ENCODE results near the gene SMAP2. TPM values are rescaled to one million over a fixed set of nuclear protein-coding genes. Genes with fewer than 3 reads are reported as not detected.

SMAP2 gene
- total RNA-seq, 1 experiment from 2014 or later: 13.7 TPM

- no peak overlapping the region for H3K4me3 Mint-ChIP-seq (ENCODE audit: low read depth, unreplicated experiment)
- no peak for TF ChIP-seq CTCF (IDR thresholded peaks at IDR 0.05; ENCODE audit: unreplicated experiment)
- DNase-seq: no peak
- no peaks in the 10 kb centered on the region for H3K9me3 Mint-ChIP-seq (ENCODE audit: low read depth, unreplicated experiment)
- no peak overlapping the region for H3K27ac Mint-ChIP-seq (ENCODE audit: unreplicated experiment)
- no TSS peak for BruUV-seq (replicated peaks)
- CTCF ChIA-PET: interaction anchor here (1.0 to 1.5 kb wide), 3 partner anchors 61 to 91 kb away, joined by 3 to 24 read pairs (median 5); no protein-coding TSS in a partner anchor
- H3K36me3 Mint-ChIP-seq (ENCODE audit: insufficient read depth, unreplicated experiment): no peaks in the 10 kb centered on the region
- intact Hi-C loops (cut with micrococcal nuclease; ENCODE audit: unreplicated experiment): loop anchor here (1.0 to 2.0 kb wide), 3 partner anchors 67 to 321 kb away; no protein-coding TSS in a partner anchor
- no peaks in the 10 kb centered on the region for H3K4me1 Mint-ChIP-seq (ENCODE audit: low read depth, unreplicated experiment)
- no peaks in the 10 kb centered on the region for H3K27me3 Mint-ChIP-seq (ENCODE audit: unreplicated experiment)
These were observed 32.3 kb downstream of the SMAP2 start for GRCh38 chr1:40405812-40406211.

- CTCF ChIA-PET: no interaction called here
- Mint-ChIP-seq H3K9me3 (ENCODE audit: low read depth, unreplicated experiment) (no peaks in the 10 kb centered on the region), H3K27ac (ENCODE audit: unreplicated experiment) (no peak overlapping the region), H3K4me1 (ENCODE audit: low read depth, unreplicated experiment) (no peaks in the 10 kb centered on the region), H3K36me3 (ENCODE audit: insufficient read depth, unreplicated experiment) (no peaks in the 10 kb centered on the region), H3K4me3 (ENCODE audit: low read depth, unreplicated experiment) (no peak overlapping the region), H3K27me3 (ENCODE audit: unreplicated experiment) (no peaks in the 10 kb centered on the region)
- DNase-seq: no peak
- intact Hi-C loops (cut with micrococcal nuclease; ENCODE audit: unreplicated experiment): no loop called here
- TF ChIP-seq CTCF (IDR thresholded peaks at IDR 0.05; ENCODE audit: unreplicated experiment): no peak
- BruUV-seq (replicated peaks): no TSS peak
These were observed 33.9 kb downstream of the SMAP2 start for GRCh38 chr1:40407453-40407852.

DNA sequence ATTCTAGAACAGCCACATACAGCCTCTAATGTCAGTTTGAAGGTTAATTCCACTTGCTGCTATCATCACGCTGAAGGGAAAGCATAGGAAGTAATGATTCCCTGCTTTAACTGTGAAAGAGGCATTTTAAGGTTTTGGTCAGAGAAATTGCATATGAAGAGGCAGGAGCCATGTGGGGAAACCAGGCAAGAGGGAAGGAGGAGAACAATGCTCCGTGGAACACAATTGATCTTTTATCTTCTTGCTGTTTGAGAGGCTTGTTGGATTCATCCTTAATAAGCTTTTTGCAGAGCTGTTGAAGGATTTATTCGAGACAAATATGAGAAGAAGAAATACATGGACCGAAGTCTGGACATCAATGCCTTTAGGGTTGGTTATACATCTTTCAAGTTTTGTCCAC, 35.9 kb downstream of the SMAP2 start:
- H3K27ac Mint-ChIP-seq (ENCODE audit: unreplicated experiment): no peak overlapping the region
- H3K4me1 Mint-ChIP-seq (ENCODE audit: low read depth, unreplicated experiment): no peaks in the 10 kb centered on the region
- H3K27me3 Mint-ChIP-seq (ENCODE audit: unreplicated experiment): no peaks in the 10 kb centered on the region
- CTCF ChIA-PET: no interaction called here
- no peaks in the 10 kb centered on the region for H3K36me3 Mint-ChIP-seq (ENCODE audit: insufficient read depth, unreplicated experiment)
- H3K9me3 Mint-ChIP-seq (ENCODE audit: low read depth, unreplicated experiment): no peaks in the 10 kb centered on the region
- TF ChIP-seq CTCF (IDR thresholded peaks at IDR 0.05; ENCODE audit: unreplicated experiment): no peak
- DNase-seq: no peak
- H3K4me3 Mint-ChIP-seq (ENCODE audit: low read depth, unreplicated experiment): no peak overlapping the region
- BruUV-seq (replicated peaks): no TSS peak
- intact Hi-C loops (cut with micrococcal nuclease; ENCODE audit: unreplicated experiment): no loop called here

GRCh38 chr1:40411294-40411693, 37.8 kb downstream of the SMAP2 start:
- H3K4me3 Mint-ChIP-seq (ENCODE audit: low read depth, unreplicated experiment): no peak overlapping the region
- no peak for TF ChIP-seq CTCF (IDR thresholded peaks at IDR 0.05; ENCODE audit: unreplicated experiment)
- BruUV-seq (replicated peaks): no TSS peak
- CTCF ChIA-PET: no interaction called here
- H3K36me3 Mint-ChIP-seq (ENCODE audit: insufficient read depth, unreplicated experiment): no peaks in the 10 kb centered on the region
- DNase-seq: no peak
- H3K4me1 Mint-ChIP-seq (ENCODE audit: low read depth, unreplicated experiment): no peaks in the 10 kb centered on the region
- H3K27ac Mint-ChIP-seq (ENCODE audit: unreplicated experiment): no peak overlapping the region
- no peaks in the 10 kb centered on the region for H3K9me3 Mint-ChIP-seq (ENCODE audit: low read depth, unreplicated experiment)
- intact Hi-C loops (cut with micrococcal nuclease; ENCODE audit: unreplicated experiment): no loop called here
- no peaks in the 10 kb centered on the region for H3K27me3 Mint-ChIP-seq (ENCODE audit: unreplicated experiment)
